HG03095 (cell line): ENCODE data around the gene RNF40.

Experiments used
- ATAC-seq: cut with Tn5 transposase; IDR thresholded peaks from one replicate; pipeline ENCODE4 v1.9.1; 2021; ENCODE audit warnings: moderate library complexity; ENCODE audit not compliant: unreplicated experiment

Gene RNF40

GRCh38 chr16:30761928-30762902 lies at the start of gene RNF40, which contains the start of gene CFAP119:
RNF40 (plus strand) TSS chr16:30762322; CDS start chr16:30762546, 224 bp downstream.
CFAP119 (minus strand) TSS chr16:30762062; CDS start chr16:30761748, 314 bp downstream.
- ATAC-seq = peak; percentile 79

- ATAC-seq = no peak
Measured at GRCh38 chr16:30715750-30716445, 46.2 kb upstream of the RNF40 start.

GRCh38 chr16:30720086-30720485 lies 42.0 kb upstream of the RNF40 start:
- ATAC-seq = no peak

- ATAC-seq = no peak
Measured at GRCh38 chr16:30720694-30721093, 41.4 kb upstream of the RNF40 start.

- no peak for ATAC-seq
Measured at GRCh38 chr16:30721167-30721566, 41.0 kb upstream of the RNF40 start.

GRCh38 chr16:30721606-30722005 lies 40.5 kb upstream of the RNF40 start:
- no peak for ATAC-seq

- no peak for ATAC-seq
Measured at GRCh38 chr16:30722443-30722842, 39.7 kb upstream of the RNF40 start.

- no peak for ATAC-seq
Measured at GRCh38 chr16:30722916-30723315, 39.2 kb upstream of the RNF40 start.

GRCh38 chr16:30723725-30724355 lies 38.3 kb upstream of the RNF40 start:
- ATAC-seq = no peak

- no peak for ATAC-seq
Measured at GRCh38 chr16:30724641-30725417, 37.3 kb upstream of the RNF40 start.

- ATAC-seq = no peak
Measured at GRCh38 chr16:30725418-30725792, 36.7 kb upstream of the RNF40 start.

- ATAC-seq = no peak
Measured at GRCh38 chr16:30728321-30728720, 33.8 kb upstream of the RNF40 start.

GRCh38 chr16:30728899-30729672 lies 33.0 kb upstream of the RNF40 start:
- no peak for ATAC-seq

- ATAC-seq = no peak
Measured at GRCh38 chr16:30731411-30731810, 30.7 kb upstream of the RNF40 start.

- ATAC-seq = no peak
Measured at GRCh38 chr16:30736995-30737793, 24.9 kb upstream of the RNF40 start.

GRCh38 chr16:30737794-30738648 lies 24.1 kb upstream of the RNF40 start:
- no peak for ATAC-seq

GRCh38 chr16:30738984-30739951 lies 22.9 kb upstream of the RNF40 start:
- ATAC-seq = no peak
